KOPT-K1 (cell line): ENCODE results near the gene GOLGA1.
"Not testable (repeated sequence)": the region's sequence is repeated elsewhere in the genome, so short reads cannot be mapped to it uniquely, and the experiment has no call there.

Experiments used
- H3K27ac ChIP-seq: fragments of 200-600 bp; sonication (generic); 2 replicates; pipeline ENCODE4 v1.5.1; 2016; ENCODE audit warnings: antibody characterized with exemption, mild to moderate bottlenecking, low read depth, low read length; ENCODE audit not compliant: poor library complexity, severe bottlenecking
- H3K36me3 ChIP-seq: fragments of 200-600 bp; sonication (generic); 2 replicates; pipeline ENCODE4 v1.5.1; 2017; ENCODE audit warnings: antibody characterized with exemption, mild to moderate bottlenecking, low read length, moderate library complexity; ENCODE audit not compliant: insufficient read depth
- H3K9me3 ChIP-seq: fragments of 200-600 bp; sonication (generic); 2 replicates; pipeline ENCODE4 v1.5.1; 2017; ENCODE audit warnings: antibody characterized with exemption, low read length, mild to moderate bottlenecking; ENCODE audit not compliant: insufficient read depth, poor library complexity, severe bottlenecking

Gene GOLGA1

GRCh38 chr9:124940894-124941678, at the start of gene GOLGA1:
TSS of gene GOLGA1 (minus strand) at chr9:124941083. CDS start at chr9:124938711, 2,372 bp downstream.
- Histone ChIP-seq H3K9me3 (no peaks in the 10 kb centered on the region), H3K27ac (peak within 1 kb of the TSS; percentile 92), H3K36me3 (peaks cover 16% of the 10 kb centered on the region)

GRCh38 chr9:124983698-124984097, 42.8 kb upstream of the GOLGA1 start:
- Histone ChIP-seq H3K36me3 (peaks cover 58% of the 10 kb centered on the region), H3K9me3 (no peaks in the 10 kb centered on the region), H3K27ac (no peak overlapping the region)

GRCh38 chr9:124980431-124980830, 39.5 kb upstream of the GOLGA1 start:
- Histone ChIP-seq H3K9me3 (no peaks in the 10 kb centered on the region), H3K36me3 (peaks cover 63% of the 10 kb centered on the region), H3K27ac (no peak overlapping the region)

- Histone ChIP-seq H3K9me3 (no peaks in the 10 kb centered on the region), H3K27ac (no peak overlapping the region), H3K36me3 (peaks cover 72% of the 10 kb centered on the region)
Observed at GRCh38 chr9:124975131-124975530, 34.2 kb upstream of the GOLGA1 start.

GRCh38 chr9:124973807-124974206, 32.9 kb upstream of the GOLGA1 start:
- Histone ChIP-seq H3K9me3 (no peaks in the 10 kb centered on the region), H3K36me3 (peaks cover 82% of the 10 kb centered on the region), H3K27ac (no peak overlapping the region)

DNA sequence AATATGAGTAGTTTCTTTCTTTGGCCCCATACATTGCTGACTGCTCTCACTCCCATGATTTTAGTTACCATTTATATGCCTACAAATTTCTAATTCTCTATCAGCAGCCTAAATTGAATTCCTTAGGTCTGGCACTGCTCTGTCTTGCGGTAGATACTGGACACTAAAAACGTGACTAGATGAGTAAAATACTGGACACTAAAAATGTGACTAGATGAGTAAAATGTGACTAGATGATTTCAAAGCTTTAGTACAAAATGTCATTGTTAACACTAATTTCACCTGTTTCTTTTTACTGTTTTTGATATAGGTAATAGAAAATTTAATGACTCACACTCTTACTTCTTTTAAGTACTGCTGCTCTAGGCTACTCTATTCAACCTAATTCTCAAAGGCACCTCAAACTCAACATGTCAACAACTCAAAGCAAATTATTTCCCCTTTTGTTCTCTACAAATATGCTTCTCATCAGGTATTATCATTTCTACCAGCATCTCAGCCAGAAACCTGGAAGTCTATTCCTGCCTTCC, 31.4 kb upstream of the GOLGA1 start:
- peaks cover 93% of the 10 kb centered on the region for H3K36me3 ChIP-seq

DNA sequence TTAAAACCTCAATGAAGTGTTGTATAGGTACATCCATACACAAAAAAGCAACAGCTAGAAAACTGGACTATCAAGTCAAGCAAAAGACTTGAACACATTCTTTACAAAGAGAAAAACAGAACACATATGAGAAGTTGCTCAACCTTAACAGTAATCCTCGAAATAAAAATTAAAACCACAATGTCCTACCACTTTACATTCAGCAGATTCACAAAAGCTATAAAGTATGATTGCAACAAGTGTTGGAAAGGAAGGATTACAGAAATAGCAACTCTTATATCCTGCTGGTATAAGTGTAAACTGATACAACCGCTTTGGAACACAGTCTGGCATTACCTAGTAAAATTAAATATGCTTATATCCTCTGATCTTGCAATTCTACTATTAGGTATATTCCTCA, 28.5 kb upstream of the GOLGA1 start:
- peaks cover 79% of the 10 kb centered on the region for H3K36me3 ChIP-seq

More for the DNA sequence above, 31.4 kb upstream of the GOLGA1 start:
- no peak overlapping the region for H3K27ac ChIP-seq
- H3K9me3 ChIP-seq = no peaks in the 10 kb centered on the region

DNA sequence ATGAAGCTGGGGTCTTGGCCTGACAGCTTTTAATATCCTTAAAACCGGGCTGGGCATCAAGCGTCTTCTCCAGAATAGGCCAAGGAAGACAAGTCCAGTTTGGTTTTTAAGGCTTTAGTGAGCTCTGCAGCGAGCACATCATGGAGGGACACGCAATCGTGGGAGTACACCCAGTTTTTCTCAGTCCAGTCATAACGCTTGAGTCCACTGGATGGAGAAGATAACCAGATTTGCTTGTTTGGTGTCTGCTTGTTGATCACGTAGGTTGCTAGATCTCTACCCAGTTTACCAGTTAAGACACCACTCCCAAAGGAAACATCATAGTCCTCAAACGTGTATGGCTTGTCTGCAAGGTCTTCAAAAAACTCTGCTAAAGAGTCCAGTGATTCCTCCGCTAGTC, 27.4 kb upstream of the GOLGA1 start:
- Histone ChIP-seq H3K36me3 (peaks cover 67% of the 10 kb centered on the region), H3K27ac (no peak overlapping the region)

More for the DNA sequence above, 28.5 kb upstream of the GOLGA1 start:
- H3K27ac ChIP-seq = no peak overlapping the region
- H3K9me3 ChIP-seq = no peaks in the 10 kb centered on the region

GRCh38 chr9:124965775-124966568, 25.1 kb upstream of the GOLGA1 start:
- peaks cover 47% of the 10 kb centered on the region for H3K36me3 ChIP-seq
- H3K9me3 ChIP-seq = not testable (repeated sequence)
- peak overlapping the region; percentile 50 for H3K27ac ChIP-seq

More for the DNA sequence above, 27.4 kb upstream of the GOLGA1 start:
- H3K9me3 ChIP-seq = no peaks in the 10 kb centered on the region

GRCh38 chr9:124964604-124965003, 23.7 kb upstream of the GOLGA1 start:
- no peak overlapping the region for H3K27ac ChIP-seq
- peaks cover 46% of the 10 kb centered on the region for H3K36me3 ChIP-seq
- no peaks in the 10 kb centered on the region for H3K9me3 ChIP-seq

GRCh38 chr9:124964056-124964455, 23.2 kb upstream of the GOLGA1 start:
- H3K36me3 ChIP-seq = peaks cover 43% of the 10 kb centered on the region
- H3K27ac ChIP-seq = no peak overlapping the region
- no peaks in the 10 kb centered on the region for H3K9me3 ChIP-seq

DNA sequence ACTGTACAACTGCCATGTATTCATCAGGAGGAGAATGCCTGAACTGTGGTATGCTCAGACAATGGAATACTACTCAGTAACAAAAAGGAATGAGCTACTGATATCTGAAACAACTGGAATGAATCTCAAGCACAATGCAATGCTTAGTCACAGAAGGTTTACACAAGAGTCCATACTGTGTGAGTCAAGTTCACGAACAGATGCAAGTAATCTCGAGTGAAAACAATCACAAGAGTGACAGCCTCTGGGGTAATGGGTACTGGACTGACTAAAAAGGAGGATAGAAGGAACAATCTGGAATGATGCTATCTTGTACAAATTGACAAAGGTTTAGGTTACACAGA, 19.5 kb upstream of the GOLGA1 start:
- Histone ChIP-seq H3K9me3 (no peaks in the 10 kb centered on the region), H3K36me3 (peaks cover 18% of the 10 kb centered on the region; the same call in 1 of the 2 replicates), H3K27ac (no peak overlapping the region)

- H3K27ac ChIP-seq, H3K9me3 ChIP-seq: not testable (repeated sequence)
- peaks cover 13% of the 10 kb centered on the region; the same call in 1 of the 2 replicates for H3K36me3 ChIP-seq
Observed at GRCh38 chr9:124959671-124960408, 19.0 kb upstream of the GOLGA1 start.

- no peak overlapping the region for H3K27ac ChIP-seq
- no peaks in the 10 kb centered on the region for H3K9me3 ChIP-seq
- H3K36me3 ChIP-seq = peaks cover 34% of the 10 kb centered on the region
Observed at GRCh38 chr9:124954255-124954654, 13.4 kb upstream of the GOLGA1 start.
